Measurements from ENCODE around the gene P3H3. TPM values are rescaled to one million over a fixed set of nuclear protein-coding genes. Genes with fewer than 3 reads are reported as not detected.

Gene P3H3
- total RNA-seq, 3 donors from 2014 or later: 1.6 to 24.2 (median 5.2) TPM

DNA sequence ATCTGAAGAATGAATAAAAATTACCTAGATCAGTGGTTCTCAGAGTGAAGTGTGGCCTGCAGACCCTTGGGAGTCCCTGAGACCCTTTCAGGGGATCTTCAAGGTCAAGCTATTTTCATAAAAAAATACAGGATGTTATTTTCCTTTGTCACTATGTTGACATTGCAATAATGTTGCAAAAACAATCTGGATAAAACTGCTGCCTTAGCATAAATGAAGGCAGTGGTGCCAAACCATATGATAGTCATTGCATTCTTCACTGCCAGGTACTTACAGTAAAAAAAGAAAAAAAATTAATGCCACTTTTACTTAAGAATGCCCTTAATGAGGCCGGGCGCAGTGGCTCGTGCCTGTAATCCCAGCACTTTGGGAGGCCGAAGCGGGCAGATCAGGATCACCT, 40.9 kb upstream of the P3H3 start:
- DNase-seq: no peak
- Histone ChIP-seq H3K36me3 (ENCODE audit: low read depth) (no peaks in the 10 kb centered on the region), H3K4me1 (ENCODE audit: low read depth) (no peaks in the 10 kb centered on the region), H3K9me3 (no peaks in the 10 kb centered on the region), H3K4me3 (no peak overlapping the region)
- intact Hi-C loops (cut with DNase I, micrococcal nuclease): no loop called here
- TF ChIP-seq, protein P1, sequence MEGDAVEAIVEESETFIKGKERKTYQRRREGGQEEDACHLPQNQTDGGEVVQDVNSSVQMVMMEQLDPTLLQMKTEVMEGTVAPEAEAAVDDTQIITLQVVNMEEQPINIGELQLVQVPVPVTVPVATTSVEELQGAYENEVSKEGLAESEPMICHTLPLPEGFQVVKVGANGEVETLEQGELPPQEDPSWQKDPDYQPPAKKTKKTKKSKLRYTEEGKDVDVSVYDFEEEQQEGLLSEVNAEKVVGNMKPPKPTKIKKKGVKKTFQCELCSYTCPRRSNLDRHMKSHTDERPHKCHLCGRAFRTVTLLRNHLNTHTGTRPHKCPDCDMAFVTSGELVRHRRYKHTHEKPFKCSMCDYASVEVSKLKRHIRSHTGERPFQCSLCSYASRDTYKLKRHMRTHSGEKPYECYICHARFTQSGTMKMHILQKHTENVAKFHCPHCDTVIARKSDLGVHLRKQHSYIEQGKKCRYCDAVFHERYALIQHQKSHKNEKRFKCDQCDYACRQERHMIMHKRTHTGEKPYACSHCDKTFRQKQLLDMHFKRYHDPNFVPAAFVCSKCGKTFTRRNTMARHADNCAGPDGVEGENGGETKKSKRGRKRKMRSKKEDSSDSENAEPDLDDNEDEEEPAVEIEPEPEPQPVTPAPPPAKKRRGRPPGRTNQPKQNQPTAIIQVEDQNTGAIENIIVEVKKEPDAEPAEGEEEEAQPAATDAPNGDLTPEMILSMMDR (IDR thresholded peaks at IDR 0.05): no peak
- no peak for ATAC-seq

DNA sequence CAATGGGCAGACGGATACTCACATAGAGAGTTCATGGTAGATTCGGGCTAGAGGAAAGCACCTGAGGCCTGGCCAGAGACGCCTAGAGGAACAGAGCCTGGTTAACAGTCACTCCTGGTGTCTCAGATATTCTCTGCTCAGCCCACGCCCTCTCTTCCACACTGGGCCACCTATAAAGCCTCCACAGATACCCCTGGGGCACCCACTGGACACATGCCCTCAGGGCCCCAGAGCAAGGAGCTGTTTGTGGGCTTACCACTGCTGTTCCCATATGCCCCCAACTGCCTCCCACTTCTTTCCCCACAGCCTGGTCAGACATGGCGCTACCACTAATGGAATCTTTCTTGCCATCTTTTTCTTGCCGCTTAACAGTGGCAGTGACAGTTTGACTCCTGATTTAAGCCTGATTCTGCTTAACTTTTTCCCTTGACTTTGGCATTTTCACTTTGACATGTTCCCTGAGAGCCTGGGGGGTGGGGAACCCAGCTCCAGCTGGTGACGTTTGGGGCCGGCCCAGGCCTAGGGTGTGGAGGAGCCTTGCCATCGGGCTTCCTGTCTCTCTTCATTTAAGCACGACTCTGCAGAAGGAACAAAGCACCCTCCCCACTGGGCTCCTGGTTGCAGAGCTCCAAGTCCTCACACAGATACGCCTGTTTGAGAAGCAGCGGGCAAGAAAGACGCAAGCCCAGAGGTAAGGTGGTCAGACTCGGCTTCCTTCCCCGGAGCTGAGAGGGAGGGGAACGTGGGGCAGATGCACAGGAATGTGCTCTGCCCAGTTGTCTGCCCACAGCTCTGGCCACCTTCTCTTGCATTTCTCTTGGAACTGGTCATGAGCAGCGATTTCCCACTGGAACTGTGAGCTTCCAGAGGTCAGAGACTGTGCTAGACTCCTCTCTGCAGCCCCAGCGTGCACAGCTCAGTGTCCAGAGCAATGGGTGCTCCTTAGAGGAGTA, 39.0 kb upstream of the P3H3 start, which contains the start of gene CD4:
Gene CD4 (plus strand): TSS at position 557 of the 953 bp plus-strand sequence. CDS start 10,611 bp downstream, outside the sequence.
- no peak within 1 kb of the TSS for H3K4me3 ChIP-seq
- H3K36me3 ChIP-seq (ENCODE audit: low read depth): no peaks in the 10 kb centered on the region
- H3K4me1 ChIP-seq (ENCODE audit: low read depth): no peaks in the 10 kb centered on the region
- DNase-seq (peak; percentile 66 to 81 (median 68)), ATAC-seq (peak; percentile 75)
- intact Hi-C loops (cut with DNase I, micrococcal nuclease): no loop called here
- H3K9me3 ChIP-seq: no peaks in the 10 kb centered on the region
- TF ChIP-seq, protein P1 (IDR thresholded peaks at IDR 0.05): no peak

DNA sequence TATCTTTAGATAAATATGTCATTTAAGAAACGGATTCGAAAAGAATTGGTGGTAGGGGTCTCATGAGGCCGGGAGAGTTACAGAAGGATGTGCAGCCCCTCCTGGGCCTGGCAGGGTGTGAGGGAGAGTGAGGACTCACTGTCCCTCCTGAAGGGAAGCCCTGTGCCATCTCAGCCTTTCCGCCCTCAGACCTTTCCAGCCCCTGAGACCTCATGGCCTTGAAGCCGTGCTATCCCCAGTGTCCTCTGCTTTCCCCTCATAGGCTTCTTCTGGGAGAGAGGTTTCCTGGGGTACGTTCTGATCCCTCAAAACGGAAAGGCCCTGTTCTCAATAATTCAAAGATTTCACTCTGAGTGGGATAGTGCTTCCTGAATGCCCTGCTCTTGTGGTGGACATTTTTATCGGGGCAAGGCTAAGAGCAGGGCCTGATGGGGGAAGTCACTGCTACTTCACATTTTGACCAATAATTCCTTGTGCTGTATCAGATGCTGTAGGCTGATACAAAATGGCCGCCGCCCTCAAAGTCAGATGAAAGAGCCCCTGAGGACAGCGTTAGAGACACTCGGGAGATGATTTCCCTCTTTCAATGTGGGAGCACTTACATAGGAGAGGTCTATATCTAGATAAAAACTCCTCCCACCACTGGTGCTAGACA, 37.6 kb upstream of the P3H3 start:
- TF ChIP-seq, protein P1 (IDR thresholded peaks at IDR 0.05): no peak
- ATAC-seq: no peak
- Histone ChIP-seq H3K4me3 (no peak overlapping the region), H3K36me3 (ENCODE audit: low read depth) (no peaks in the 10 kb centered on the region), H3K4me1 (ENCODE audit: low read depth) (no peaks in the 10 kb centered on the region), H3K9me3 (no peaks in the 10 kb centered on the region)
- no peak for DNase-seq
- intact Hi-C loops (cut with DNase I, micrococcal nuclease): no loop called here

DNA sequence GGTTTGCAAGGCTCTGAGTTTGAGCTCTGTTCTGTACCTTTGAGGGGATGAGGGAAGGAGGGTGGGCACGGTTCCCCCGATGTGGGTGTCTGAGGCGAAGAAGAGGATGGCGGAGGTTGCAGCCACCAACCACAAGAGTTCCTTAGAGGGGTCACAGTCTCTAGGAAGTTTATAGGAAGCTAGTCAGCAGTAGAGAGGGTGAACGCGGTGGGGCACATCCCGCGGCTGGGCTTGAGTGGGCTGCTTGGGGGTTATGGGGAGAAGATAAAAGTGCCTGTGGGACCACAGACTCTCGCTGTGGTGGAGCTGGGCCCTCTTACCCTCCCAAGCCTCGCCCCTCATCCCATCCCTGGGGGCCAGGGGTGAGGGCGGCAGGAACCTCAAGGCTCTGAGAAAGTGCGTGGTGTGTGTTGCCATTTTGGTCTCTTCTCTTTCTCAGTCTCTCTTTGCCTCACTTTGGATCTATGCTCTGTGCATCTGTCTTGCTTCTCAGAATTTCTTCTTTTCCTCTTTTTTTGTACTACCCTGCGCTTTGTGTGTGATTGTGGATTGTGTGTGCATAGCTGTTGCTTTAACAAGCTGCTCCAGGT, 36.2 kb upstream of the P3H3 start:
- no peak for ATAC-seq
- TF ChIP-seq, protein P1 (IDR thresholded peaks at IDR 0.05): no peak
- H3K4me1 ChIP-seq (ENCODE audit: low read depth): no peaks in the 10 kb centered on the region
- DNase-seq: no peak
- intact Hi-C loops (cut with DNase I, micrococcal nuclease): no loop called here
- H3K4me3 ChIP-seq: no peak overlapping the region
- H3K36me3 ChIP-seq (ENCODE audit: low read depth): no peaks in the 10 kb centered on the region
- H3K9me3 ChIP-seq: no peaks in the 10 kb centered on the region

DNA sequence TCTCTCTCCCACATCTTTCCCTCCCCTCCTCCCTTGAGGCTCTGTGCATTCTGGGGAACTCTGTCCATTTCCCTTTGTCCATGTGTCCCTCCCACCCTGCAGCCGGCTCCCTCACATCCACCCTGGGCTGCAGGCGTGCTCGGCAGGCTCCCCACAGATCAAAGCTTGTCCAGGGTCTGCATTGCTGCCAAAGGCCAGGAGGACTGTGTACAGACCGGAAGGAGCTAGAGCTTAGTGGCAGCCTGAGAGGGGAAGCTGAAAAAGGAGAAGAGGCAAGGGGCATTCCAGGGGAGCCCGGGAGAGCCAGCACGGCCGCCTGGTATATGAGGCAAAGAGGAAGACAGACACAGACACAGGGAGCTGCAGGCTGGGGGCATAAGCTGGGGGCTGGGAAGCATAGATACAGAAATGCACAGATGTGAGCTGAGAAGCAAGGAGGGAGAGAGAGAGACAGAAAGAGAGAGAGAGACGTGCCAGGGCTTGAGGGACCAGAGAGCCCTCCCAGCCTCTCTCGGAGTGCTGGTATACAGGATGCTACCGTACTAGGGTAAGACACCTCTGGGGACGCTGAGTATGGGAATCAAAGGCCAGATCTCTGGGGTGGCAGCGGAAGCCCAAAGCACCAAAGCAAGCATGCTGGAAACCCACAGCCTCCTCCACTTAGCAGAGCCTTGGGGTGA, 35.5 kb upstream of the P3H3 start:
- H3K9me3 ChIP-seq: no peaks in the 10 kb centered on the region
- intact Hi-C loops (cut with DNase I, micrococcal nuclease): no loop called here
- no peak overlapping the region for H3K4me3 ChIP-seq
- H3K4me1 ChIP-seq (ENCODE audit: low read depth): no peaks in the 10 kb centered on the region
- peak; percentile 60 for ATAC-seq
- H3K36me3 ChIP-seq (ENCODE audit: low read depth): no peaks in the 10 kb centered on the region
- TF ChIP-seq, protein P1 (IDR thresholded peaks at IDR 0.05): no peak
- peak in 1 of 3 donors; percentile 69 for DNase-seq

Measured in mucosa of descending colon (tissue), 3 donors.